Stimulated activated CD8-positive, alpha-beta memory T cell treated with anti-CD3 and anti-CD28 coated beads, Interleukin-15, amount 100 ng/mL, for 24 hours (primary cell): ENCODE data around the gene ACOT11.
"Not testable (repeated sequence)": the region's sequence is repeated elsewhere in the genome, so short reads cannot be mapped to it uniquely, and the experiment has no call there.

Experiments
- DNase-seq: peaks from one replicate; pipeline ENCODE4 v3.0.0-alpha.2; 2020; ENCODE audit warnings: low read depth

ACOT11 gene

DNA sequence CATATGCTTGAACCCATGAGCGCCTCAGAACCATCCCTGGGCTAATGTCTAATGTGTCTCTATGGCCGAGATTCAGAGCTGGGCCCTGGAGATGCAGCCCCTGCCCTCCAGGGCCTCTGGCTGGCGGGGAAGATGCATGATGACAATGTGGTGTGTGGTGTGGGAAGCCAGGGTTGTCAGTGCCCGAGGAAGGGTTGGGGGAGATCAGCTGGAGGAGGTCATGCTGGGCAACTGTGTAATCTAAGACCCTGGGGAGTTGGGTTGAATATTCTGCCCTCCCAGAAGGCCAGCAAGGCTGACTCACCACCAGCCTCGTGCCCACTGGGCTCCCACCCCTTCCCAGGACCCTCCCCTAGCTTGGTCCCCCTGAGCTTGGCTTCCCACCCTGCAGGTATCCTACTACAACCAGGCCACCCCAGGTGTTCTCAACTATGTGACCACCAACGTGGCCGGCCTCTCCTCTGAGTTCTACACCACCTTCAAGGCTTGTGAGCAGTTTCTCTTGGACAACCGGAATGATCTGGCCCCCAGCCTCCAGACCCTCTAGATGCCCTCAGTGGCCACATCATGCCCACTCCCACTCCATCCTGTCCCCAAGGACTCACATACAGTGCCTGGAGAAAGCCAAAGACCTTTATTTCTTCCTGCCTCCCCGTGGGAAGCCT, 60.7 kb downstream of the ACOT11 start:
- DNase-seq, result no peak

DNA sequence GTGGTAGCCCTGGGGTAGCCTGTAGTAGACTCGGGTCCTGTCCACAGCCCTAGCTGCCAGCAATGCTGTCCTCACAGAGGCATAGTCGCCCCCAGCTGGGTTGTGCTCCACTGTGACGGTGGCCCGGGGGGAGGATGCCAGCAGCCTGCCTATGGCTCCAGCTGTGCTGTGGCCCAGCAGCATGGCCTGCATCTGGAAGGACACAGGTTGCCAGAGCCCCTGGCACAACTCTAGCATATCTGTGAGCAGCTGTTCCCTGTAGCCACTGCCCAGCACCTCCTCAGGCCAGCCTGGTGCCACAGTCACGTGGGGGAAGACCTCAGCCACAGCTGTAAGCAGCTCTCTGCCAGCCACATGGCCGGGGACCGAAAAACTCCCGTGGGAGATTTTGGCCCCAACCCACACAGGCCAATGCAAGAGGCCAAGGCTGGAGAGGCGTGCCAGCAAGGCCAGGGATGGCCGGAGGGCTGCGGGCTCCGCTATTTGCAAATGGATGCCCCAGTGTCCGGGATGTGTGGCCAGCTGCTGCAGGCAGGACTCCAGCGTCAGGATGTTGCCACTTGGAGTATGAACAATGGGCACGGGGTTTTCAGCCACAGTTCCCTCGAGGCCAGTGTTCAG, 61.4 kb downstream of the ACOT11 start:
- no peak for DNase-seq

GRCh38 chr1:54610048-54610447, 62.0 kb downstream of the ACOT11 start:
- no peak for DNase-seq

DNA sequence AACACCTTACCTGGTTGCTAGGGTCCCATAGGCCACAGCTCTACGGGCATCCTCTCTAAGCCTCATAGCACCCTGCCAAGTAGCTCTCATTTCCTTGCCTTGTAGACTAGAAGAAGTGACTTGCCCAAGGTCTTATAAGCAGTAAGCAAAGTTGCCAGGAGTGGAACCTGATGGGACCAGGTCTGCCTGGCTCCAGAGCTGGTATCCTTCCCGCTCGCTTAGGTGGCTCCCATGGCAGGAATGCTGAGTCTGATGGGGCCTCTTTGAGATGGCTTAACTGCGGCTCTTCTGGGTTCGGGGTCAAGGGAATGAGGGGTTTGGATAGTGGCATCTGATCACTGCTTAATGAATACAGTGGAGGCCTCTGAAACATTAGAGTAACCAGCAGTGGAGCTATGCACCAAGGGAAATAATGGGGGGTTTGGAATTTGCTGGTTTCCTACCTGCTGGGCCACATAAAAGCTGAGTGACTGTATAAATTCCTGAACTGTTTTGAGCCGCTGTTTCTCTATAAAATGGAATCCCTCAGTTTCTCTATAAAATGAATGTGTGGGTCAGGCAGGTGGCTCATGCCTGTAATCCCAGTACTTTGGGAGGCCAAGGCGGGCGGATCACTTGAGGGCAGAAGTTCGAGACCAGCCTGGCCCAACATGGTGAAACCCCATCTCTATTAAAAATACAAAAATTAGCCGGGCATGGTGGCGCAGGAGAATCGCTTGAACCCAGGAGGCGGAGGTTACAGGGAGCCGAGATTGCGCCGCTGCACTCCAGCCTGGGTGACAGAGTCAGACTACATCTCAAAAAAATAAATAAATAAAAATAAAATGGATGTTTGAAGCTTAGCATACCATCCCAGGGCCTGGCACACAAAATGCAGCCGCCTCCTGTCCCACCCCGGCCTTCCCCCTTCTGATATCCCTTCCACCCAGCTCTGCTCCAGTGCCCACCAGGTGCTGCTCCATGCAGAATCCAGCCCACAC, 62.9 kb downstream of the ACOT11 start:
- no peak for DNase-seq

GRCh38 chr1:54611621-54612020, 63.6 kb downstream of the ACOT11 start:
- no peak for DNase-seq

DNA sequence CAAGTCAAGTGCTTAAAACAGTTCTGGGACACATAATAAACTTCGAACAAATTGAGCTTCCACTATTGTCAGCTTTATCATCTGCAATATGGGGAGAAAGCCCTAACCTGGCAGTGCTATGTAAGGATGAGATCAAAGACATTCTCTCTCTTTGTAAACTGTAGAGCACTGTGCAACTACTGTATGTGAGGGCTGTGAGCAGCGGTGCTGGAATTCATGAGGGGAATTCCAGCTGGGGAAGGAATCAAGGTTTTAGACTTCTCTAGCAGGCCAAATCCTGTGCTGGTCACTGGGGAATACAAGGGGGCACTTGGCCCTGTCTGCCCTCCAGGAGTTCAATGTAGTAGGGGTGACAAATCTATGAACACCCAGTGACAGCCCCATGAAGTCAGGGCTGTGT, 66.0 kb downstream of the ACOT11 start:
- DNase-seq, result no peak

DNA sequence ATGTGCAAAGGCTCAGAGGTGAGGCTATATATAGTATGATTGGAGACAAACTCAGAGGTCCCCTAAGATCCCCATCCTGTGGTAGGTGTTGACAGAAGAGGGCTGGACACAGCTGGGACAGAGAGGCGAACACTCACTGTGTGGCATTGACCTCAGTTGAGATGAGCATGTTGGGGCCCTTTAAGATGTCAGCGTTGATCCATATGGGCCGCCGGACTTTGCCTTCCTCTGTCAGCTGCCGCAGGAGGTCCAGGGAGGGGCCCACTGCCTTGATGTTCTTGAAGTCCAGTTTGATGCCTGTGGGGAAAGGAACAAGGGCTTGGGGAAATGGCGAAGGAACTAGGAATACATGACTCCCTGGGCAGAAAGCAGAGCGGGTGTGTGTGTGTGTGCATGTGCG, 66.5 kb downstream of the ACOT11 start:
- DNase-seq, result no peak

GRCh38 chr1:54615531-54616279, 67.7 kb downstream of the ACOT11 start:
- DNase-seq, result no peak

GRCh38 chr1:54619749-54620148, 71.7 kb downstream of the ACOT11 start:
- DNase-seq, result no peak

DNA sequence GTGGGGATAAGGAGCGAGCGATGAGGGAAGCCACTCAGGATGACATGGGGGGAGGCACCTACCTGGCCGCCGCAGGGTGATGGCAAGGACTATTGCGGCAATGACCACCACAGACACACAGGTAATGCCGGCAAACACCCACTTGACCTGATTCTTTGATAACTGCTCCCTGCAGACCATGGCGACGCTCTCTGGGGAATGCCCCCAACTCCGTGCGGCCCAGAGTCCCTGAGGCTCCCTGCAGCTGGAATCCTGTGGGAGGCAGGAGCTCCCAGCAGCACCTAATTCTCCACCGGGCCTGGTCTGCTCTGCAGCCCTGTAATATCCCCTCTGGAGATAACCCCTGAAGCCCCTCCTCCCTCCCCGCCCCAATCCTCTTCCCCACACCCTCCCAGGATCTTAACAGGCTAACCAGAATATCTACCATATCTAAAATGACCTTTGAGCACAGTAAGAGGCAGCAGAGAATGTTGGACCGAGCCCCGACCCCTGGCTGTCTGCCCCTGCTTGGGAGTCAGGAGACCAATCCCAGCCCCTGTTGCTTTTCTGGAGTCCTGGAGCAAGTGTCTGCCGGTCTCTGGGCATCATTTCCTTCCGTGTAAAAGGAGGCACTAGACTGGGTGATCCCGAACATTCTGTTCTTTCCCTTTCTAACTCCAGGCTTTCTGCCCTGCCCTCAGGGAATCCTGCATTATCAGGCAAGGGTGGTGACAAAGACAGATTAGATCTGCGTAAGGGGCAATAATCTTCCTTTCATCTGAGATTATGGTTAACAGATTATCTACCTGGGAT, 75.4 kb downstream of the ACOT11 start, which contains the start of gene FAM151A:
Gene FAM151A, minus strand, starts transcription at position 310 of the 792 bp plus-strand sequence. Its CDS starts 130 bp downstream, at position 180.
- no peak for DNase-seq

- DNase-seq, result no peak
These were observed 76.7 kb downstream of the ACOT11 start for GRCh38 chr1:54624466-54625464.

GRCh38 chr1:54627196-54627595, 79.2 kb downstream of the ACOT11 start:
- DNase-seq, result no peak

- DNase-seq, result not testable (repeated sequence)
These were observed 87.8 kb downstream of the ACOT11 start for GRCh38 chr1:54635804-54636203.

GRCh38 chr1:54636461-54637446, 88.7 kb downstream of the ACOT11 start:
- not testable (repeated sequence) for DNase-seq

DNA sequence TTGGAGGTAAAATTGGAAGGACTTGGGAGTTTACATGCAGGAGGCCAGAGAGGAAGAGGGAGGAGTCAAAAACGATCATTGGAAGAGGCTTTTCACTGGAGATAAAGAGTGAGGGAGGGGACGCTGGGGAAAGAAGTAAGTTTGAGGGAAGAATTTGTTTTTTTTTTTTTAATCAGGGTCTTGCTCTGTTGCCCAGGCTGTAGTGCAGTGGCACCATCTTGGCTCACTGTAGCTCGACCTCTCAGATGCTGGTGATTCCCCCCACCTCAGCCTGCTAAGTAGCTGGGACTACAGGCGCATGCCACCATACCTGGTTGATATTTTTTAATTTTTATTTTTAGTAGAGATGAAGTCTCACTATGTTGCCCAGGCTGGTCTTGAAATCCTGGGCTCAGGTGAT, 92.3 kb downstream of the ACOT11 start:
- no peak for DNase-seq

DNA sequence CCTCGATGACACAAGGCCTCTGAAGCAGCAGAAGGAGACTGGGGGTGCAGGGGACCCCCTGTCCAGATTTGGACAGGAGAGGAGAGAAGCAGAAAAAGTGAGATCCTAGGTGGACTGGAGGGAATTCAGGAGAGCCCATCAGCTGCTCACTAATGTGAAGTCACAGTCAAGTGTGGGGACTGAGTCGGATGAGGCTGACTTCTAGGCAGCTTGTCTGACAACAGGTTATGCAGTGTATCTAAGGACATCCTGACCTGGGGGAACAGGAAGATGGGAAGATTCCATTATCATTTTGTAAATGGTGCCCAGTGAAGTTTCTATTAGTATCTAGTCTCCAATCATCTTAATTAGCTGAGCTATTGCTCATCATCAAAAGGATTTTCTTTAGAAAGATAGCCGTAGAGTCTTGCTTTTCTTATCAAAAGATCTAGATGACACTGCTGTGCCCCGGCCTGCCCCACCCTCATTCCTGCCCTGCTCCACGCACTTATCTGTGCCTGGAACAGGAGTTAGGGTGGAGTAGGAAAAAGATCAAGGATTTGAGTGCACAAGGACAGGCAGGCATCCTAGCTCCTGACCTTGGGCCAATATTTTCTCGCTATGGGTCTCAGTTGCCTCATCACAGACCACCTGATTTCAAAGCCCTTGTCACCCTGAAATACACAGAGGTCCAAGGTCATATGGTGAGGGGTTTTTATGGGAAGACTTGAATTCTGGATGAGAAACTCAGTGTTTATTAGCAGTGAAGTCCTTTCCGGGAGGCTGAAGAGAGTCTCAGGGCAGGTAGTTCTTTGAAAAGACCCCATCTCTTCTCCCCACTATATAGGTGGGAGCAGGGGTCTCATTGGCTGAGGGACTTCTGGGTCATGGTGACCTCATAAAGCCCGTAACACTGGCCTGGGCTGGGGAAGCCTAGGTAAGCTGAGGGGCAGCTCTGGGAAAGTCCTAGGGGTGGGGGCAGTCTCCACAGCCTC, 93.1 kb downstream of the ACOT11 start, which contains the start of gene MROH7:
Gene MROH7, plus strand, starts transcription at position 924 of the 974 bp plus-strand sequence. CDS start 11,141 bp downstream, outside the sequence.
- no peak for DNase-seq

GRCh38 chr1:54643736-54644135, 95.7 kb downstream of the ACOT11 start:
- DNase-seq, result no peak
